ENCODE measurements around the gene MIOS.

DNA sequence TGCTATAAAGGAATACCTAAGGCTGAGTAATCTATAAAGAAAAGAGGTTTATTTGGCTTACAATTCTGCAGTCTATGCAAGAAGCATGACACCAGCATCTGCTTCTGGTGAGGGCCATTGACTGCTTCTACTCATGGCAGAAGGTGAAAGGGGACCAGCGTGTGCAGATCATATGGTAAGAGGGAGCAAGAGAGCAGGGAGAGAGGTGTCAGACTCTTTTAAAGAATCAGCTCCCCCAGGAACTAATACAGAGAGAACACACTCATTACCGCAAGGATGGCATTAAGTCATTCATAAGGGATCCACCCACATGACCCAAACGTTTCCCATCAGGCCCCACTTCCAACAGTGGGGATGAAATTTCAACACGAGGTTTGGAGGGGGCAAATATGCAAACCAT, 27.5 kb upstream of the MIOS start:
- TF ChIP-seq, protein P1, sequence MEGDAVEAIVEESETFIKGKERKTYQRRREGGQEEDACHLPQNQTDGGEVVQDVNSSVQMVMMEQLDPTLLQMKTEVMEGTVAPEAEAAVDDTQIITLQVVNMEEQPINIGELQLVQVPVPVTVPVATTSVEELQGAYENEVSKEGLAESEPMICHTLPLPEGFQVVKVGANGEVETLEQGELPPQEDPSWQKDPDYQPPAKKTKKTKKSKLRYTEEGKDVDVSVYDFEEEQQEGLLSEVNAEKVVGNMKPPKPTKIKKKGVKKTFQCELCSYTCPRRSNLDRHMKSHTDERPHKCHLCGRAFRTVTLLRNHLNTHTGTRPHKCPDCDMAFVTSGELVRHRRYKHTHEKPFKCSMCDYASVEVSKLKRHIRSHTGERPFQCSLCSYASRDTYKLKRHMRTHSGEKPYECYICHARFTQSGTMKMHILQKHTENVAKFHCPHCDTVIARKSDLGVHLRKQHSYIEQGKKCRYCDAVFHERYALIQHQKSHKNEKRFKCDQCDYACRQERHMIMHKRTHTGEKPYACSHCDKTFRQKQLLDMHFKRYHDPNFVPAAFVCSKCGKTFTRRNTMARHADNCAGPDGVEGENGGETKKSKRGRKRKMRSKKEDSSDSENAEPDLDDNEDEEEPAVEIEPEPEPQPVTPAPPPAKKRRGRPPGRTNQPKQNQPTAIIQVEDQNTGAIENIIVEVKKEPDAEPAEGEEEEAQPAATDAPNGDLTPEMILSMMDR (IDR thresholded peaks at IDR 0.05; ENCODE audit: low read depth, low read length) = no peak
- no peak for TF ChIP-seq EZH2phosphoT487 (IDR thresholded peaks at IDR 0.05; ENCODE audit: low read depth)

All from OCI-LY3 (cell line).